Panc1 (cell line): ENCODE data around the gene LY6G5B. TPM values are rescaled to one million over a fixed set of nuclear protein-coding genes. Genes with fewer than 3 reads are reported as not detected.

Experiments
- ATAC-seq: fragments of 200-7000 bp; cut with Tn5 transposase; 2 replicates; pipeline ENCODE4 v1.9.1; 2020; ENCODE audit warnings: mild to moderate bottlenecking, moderate library complexity
- BruUV-seq: library from RNA; stranded (reverse); fragments of 400-500 nt; replicated peaks from 2 replicates; lab custom pipeline; 2021; lab: Mats Ljungman, UMichigan
- CTCF ChIA-PET: fragments of 300-600 bp; sonication (Branson Sonifier 250); formaldehyde crosslinking; loops from one replicate; lab custom pipeline; 2022; ENCODE audit warnings: antibody characterized with exemption; lab: Charles Lee
- POLR2A ChIA-PET: fragments of 300-600 bp; sonication (Branson Sonifier 250); formaldehyde crosslinking; loops from one replicate; lab custom pipeline; 2022; ENCODE audit warnings: antibody characterized with exemption; lab: Charles Lee
- DNase-seq: peaks from one replicate; pipeline ENCODE4 v3.0.0-alpha.2; 2010; ENCODE audit warnings: low read depth, low spot score
- H3K27ac ChIP-seq: 2 replicates; pipeline ENCODE4 v1.5.1; 2011; ENCODE audit warnings: mild to moderate bottlenecking, low read length, inconsistent platforms
- H3K27me3 ChIP-seq: fragments of 200-500 bp; sonication (Bioruptor generic); 2 replicates; pipeline ENCODE4 v1.6.0; 2014; ENCODE audit warnings: low read length, inconsistent platforms; ENCODE audit not compliant: control insufficient read depth, insufficient read depth
- H3K36me3 ChIP-seq: fragments of 200-500 bp; sonication (Bioruptor generic); 2 replicates; pipeline ENCODE4 v1.5.1; 2014; ENCODE audit warnings: inconsistent platforms, mild to moderate bottlenecking, low read length, moderate library complexity; ENCODE audit not compliant: control insufficient read depth, insufficient read depth
- H3K4me1 ChIP-seq: 2 replicates; pipeline ENCODE4 v1.5.1; 2011; ENCODE audit warnings: inconsistent platforms, mild to moderate bottlenecking, low read length, moderate library complexity; ENCODE audit not compliant: control insufficient read depth, insufficient read depth
- H3K4me3 ChIP-seq, 2 experiments: 2 replicates each; pipeline ENCODE4 v1.5.1; 2011 to 2012; ENCODE audit warnings: low read depth in 2 of 2, low read length in 2 of 2, mild to moderate bottlenecking in 2 of 2, inconsistent platforms in 1 of 2, moderate library complexity in 1 of 2
- H3K9me3 ChIP-seq: fragments of 200-500 bp; sonication (Bioruptor generic); 2 replicates; pipeline ENCODE4 v1.5.1; 2014; ENCODE audit warnings: low read depth, mild to moderate bottlenecking, inconsistent platforms, low read length, moderate library complexity; ENCODE audit not compliant: control insufficient read depth, insufficient read depth
- CTCF ChIP-seq: fragments of 450-650 bp; IDR thresholded peaks from 2 replicates; pipeline ENCODE4 v1.5.1; 2017; ENCODE audit warnings: mild to moderate bottlenecking
- POLR2AphosphoS5 ChIP-seq: IDR thresholded peaks from 2 replicates; pipeline ENCODE4 v1.6.1; 2012; ENCODE audit warnings: mild to moderate bottlenecking, low read depth, low read length, moderate library complexity
- SIN3A ChIP-seq: IDR thresholded peaks from 2 replicates; pipeline ENCODE4 v1.6.1; 2012; ENCODE audit warnings: low read depth, mild to moderate bottlenecking, low read length, moderate library complexity, borderline replicate concordance; ENCODE audit not compliant: insufficient read depth
- TCF7L2 ChIP-seq: IDR thresholded peaks from 2 replicates; pipeline ENCODE4 v1.6.1; 2011; ENCODE audit warnings: mild to moderate bottlenecking, low read depth, low read length, inconsistent platforms
- in situ Hi-C: cut with HindIII; loops from 2 replicates; pipeline ENCODE4 v1.10.0; 2016; ENCODE audit warnings: low sequenced_read_pairs, low pct_unique_long_range_greater_than_20kb
- intact Hi-C: fragments of 100-400 bp; cut with micrococcal nuclease; formaldehyde crosslinking; loops from one replicate; pipeline ENCODE4 v1.10.0; 2022; ENCODE audit not compliant: unreplicated experiment
- total RNA-seq: library from RNA; stranded (reverse); gene quantifications from one replicate; pipeline ENCODE4 v1.2.1, GENCODE V29; 2021; ENCODE audit not compliant: unreplicated experiment
- TF ChIP-seq, protein P1 (sequence below), 2 experiments: IDR thresholded peaks; 2 replicates each; pipeline ENCODE4 v1.6.1; 2011 to 2012; ENCODE audit warnings: low read depth in 2 of 2, control low read depth in 1 of 2, low read length in 1 of 2, mild to moderate bottlenecking in 1 of 2, moderate library complexity in 1 of 2; ENCODE audit not compliant: insufficient read depth in 1 of 2

LY6G5B gene
- total RNA-seq, 1 experiment from 2014 or later = 21.2 TPM

DNA sequence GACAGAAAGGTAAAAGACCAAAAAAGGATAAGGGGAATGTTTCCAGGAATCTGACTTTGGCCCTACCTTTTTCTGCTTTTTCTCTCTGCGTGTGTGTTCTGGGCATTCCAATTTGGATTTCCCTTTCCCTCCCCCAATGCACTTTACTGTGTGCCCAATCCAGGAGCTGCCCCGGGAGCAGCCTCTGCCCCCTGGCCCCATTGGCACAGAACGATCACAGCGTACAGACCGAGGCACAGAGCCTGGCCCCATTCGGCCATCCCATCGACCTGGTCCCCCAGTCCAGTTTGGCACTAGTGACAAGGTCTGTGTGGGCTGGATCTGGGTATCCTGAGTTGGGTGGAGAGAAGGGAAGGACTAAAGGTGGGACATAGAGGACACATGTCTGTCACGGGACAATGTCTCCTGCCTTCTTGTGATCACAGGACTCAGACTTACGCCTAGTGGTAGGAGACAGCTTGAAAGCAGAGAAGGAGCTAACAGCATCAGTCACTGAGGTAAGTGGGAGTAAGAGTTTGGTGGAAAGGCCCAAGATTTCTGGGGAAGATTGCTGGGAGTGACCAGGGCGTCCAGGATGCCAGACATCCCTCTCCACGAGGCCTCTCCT lies 34.7 kb upstream of the LY6G5B start:
- H3K9me3 ChIP-seq = no peaks in the 10 kb centered on the region
- TF ChIP-seq POLR2AphosphoS5 = no peak
- no peak for TF ChIP-seq CTCF
- H3K36me3 ChIP-seq = peaks cover 30% of the 10 kb centered on the region
- no peak overlapping the region for H3K4me3 ChIP-seq
- ChIA-PET CTCF (no interaction called here), POLR2A (no interaction called here)
- ATAC-seq = no peak
- peaks cover 11% of the 10 kb centered on the region; the same call in 1 of the 2 replicates for H3K4me1 ChIP-seq
- no TSS peak for BruUV-seq
- H3K27ac ChIP-seq = no peak overlapping the region
- in situ Hi-C loops (no loop called here), intact Hi-C loops (no loop called here)
- no peaks in the 10 kb centered on the region for H3K27me3 ChIP-seq
- DNase-seq = no peak

DNA sequence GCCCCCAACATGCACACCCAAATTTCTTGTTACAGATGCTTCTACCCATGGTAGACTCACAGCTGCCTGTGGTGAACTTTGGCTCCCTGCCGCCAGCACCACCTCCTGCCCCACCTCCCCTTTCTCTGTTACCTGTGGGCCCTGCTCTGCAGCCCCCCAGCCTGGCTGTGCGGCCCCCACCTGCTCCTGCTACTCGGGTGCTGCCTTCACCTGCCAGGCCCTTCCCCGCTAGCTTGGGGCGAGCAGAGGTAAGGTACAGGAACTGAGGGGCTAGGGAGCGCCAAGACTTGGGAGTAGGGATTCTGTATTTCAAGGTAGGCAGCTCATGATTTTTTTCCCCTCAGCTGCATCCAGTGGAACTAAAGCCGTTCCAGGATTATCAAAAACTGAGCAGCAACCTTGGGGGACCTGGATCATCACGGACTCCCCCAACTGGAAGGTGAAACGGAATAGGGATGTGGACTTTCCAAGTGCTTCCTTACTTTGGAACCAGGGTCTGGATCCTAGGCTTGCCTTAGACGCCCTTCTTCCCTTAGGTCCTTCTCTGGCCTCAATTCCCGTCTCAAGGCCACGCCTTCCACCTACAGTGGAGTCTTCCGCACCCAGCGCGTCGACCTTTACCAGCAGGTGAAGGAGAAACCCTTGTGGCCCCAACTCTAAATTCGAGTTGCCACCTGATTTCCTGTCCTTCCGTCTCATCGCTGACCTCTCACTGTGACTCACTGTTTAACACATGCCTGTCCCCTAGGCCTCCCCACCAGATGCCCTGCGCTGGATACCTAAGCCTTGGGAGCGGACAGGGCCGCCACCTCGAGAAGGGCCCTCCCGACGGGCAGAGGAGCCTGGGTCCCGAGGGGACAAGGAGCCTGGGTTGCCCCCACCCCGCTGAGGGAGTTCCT lies 32.8 kb upstream of the LY6G5B start:
- no peaks in the 10 kb centered on the region for H3K27me3 ChIP-seq
- intact Hi-C loops = no loop called here
- no peak for DNase-seq
- H3K36me3 ChIP-seq = peaks cover 28% of the 10 kb centered on the region
- no peak overlapping the region for H3K4me3 ChIP-seq
- no peak for TF ChIP-seq CTCF
- TF ChIP-seq POLR2AphosphoS5 = no peak
- TF ChIP-seq, protein P1, sequence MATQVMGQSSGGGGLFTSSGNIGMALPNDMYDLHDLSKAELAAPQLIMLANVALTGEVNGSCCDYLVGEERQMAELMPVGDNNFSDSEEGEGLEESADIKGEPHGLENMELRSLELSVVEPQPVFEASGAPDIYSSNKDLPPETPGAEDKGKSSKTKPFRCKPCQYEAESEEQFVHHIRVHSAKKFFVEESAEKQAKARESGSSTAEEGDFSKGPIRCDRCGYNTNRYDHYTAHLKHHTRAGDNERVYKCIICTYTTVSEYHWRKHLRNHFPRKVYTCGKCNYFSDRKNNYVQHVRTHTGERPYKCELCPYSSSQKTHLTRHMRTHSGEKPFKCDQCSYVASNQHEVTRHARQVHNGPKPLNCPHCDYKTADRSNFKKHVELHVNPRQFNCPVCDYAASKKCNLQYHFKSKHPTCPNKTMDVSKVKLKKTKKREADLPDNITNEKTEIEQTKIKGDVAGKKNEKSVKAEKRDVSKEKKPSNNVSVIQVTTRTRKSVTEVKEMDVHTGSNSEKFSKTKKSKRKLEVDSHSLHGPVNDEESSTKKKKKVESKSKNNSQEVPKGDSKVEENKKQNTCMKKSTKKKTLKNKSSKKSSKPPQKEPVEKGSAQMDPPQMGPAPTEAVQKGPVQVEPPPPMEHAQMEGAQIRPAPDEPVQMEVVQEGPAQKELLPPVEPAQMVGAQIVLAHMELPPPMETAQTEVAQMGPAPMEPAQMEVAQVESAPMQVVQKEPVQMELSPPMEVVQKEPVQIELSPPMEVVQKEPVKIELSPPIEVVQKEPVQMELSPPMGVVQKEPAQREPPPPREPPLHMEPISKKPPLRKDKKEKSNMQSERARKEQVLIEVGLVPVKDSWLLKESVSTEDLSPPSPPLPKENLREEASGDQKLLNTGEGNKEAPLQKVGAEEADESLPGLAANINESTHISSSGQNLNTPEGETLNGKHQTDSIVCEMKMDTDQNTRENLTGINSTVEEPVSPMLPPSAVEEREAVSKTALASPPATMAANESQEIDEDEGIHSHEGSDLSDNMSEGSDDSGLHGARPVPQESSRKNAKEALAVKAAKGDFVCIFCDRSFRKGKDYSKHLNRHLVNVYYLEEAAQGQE (IDR thresholded peaks at IDR 0.05; ENCODE audit: insufficient read depth in 1 of 2, low read depth in 2 of 2, low read length in 1 of 2) = no peak
- TF ChIP-seq SIN3A = no peak
- no peak for TF ChIP-seq TCF7L2
- no peak for ATAC-seq
- H3K4me1 ChIP-seq = peaks cover 11% of the 10 kb centered on the region; the same call in 1 of the 2 replicates
- BruUV-seq = no TSS peak
- no peaks in the 10 kb centered on the region for H3K9me3 ChIP-seq
- H3K27ac ChIP-seq = no peak overlapping the region
- ChIA-PET CTCF (no interaction called here), POLR2A (no interaction called here)
- in situ Hi-C loops = no loop called here
